ENCODE data around the gene ATP5F1A.
"Not testable (repeated sequence)": the region's sequence is repeated elsewhere in the genome, so short reads cannot be mapped to it uniquely, and the experiment has no call there.

- TF ChIP-seq, protein P1, sequence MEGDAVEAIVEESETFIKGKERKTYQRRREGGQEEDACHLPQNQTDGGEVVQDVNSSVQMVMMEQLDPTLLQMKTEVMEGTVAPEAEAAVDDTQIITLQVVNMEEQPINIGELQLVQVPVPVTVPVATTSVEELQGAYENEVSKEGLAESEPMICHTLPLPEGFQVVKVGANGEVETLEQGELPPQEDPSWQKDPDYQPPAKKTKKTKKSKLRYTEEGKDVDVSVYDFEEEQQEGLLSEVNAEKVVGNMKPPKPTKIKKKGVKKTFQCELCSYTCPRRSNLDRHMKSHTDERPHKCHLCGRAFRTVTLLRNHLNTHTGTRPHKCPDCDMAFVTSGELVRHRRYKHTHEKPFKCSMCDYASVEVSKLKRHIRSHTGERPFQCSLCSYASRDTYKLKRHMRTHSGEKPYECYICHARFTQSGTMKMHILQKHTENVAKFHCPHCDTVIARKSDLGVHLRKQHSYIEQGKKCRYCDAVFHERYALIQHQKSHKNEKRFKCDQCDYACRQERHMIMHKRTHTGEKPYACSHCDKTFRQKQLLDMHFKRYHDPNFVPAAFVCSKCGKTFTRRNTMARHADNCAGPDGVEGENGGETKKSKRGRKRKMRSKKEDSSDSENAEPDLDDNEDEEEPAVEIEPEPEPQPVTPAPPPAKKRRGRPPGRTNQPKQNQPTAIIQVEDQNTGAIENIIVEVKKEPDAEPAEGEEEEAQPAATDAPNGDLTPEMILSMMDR (optimal IDR thresholded peaks at IDR 0.05 in 1 of 3, IDR thresholded peaks at IDR 0.05 in 1 of 3, conservative IDR thresholded peaks at IDR 0.05 in 1 of 3; ENCODE audit: extremely low read depth in 1 of 3, insufficient read depth in 2 of 3, low read length in 3 of 3), result not testable (repeated sequence)
- TF ChIP-seq EZH2 (IDR thresholded peaks at IDR 0.05; ENCODE audit: low read length), result not testable (repeated sequence)
Measured at GRCh38 chr18:46130549-46130948, 32.5 kb upstream of the ATP5F1A start.
